ENCODE data around the gene TALDO1. TPM values are rescaled to one million over a fixed set of nuclear protein-coding genes. Genes with fewer than 3 reads are reported as not detected.

TALDO1 gene
- total and polyA plus RNA-seq, 2 experiments from 2014 or later, result 353 to 402 TPM

DNA sequence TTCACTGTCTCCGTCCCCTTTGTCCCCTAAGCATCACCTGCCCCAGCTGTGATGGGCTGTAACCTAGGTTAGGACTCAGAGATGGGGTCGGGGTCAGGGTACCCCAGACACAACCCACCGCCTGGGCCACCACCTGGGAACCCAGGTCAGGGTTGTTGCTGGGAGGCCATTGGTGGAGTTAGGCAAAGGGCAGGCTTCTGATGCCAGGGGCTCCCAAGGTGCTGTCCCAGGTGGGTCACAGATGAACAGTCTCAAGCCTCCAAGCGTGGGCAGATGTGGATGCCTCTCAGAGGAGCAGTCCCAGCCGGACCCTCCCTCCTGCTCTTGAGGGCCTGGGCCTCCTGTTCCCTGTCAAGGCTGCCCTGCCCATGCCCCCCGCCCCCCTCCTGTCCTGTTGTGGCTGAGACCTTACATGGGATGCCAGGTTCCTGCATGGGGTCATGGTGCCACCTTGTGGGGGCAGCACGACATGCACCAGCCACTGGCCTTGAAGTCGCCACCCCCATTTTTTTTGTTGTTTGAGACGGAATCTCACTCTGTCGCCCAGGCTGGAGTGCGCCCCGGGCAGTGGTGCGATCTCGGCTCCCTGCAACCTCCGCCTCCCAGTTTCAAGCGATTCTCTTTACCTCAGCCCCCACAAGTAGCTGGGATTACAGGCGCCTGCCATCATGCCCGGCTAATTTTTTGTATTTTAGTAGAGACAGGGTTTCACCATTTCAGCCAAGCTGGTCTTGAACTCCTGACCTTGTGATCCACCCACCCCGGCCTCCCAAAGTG, 17.9 kb downstream of the TALDO1 start:
- Histone ChIP-seq H3K9me2 (ENCODE audit: insufficient read depth) (no peaks in the 10 kb centered on the region), H3F3A (replicated peaks; ENCODE audit: low read depth) (peaks cover 57% of the 10 kb centered on the region), H2AFZ (no peak overlapping the region), H4K20me1 (replicated peaks; ENCODE audit: insufficient read depth) (peaks cover 6% of the 10 kb centered on the region; the same call in 1 of the 2 replicates), H3K4me1 (ENCODE audit: insufficient read depth) (peaks cover 8% of the 10 kb centered on the region), H3K4me2 (no peak overlapping the region), H3K4me3 (no peak overlapping the region), H3K79me2 (replicated peaks; ENCODE audit: insufficient read depth) (no peaks in the 10 kb centered on the region), H3K27me3 (ENCODE audit: insufficient read depth) (no peaks in the 10 kb centered on the region), H3K27ac (ENCODE audit: low read depth) (peak overlapping the region; percentile 72; the same call in 1 of the 2 replicates), H3K36me3 (ENCODE audit: insufficient read depth) (peaks cover 35% of the 10 kb centered on the region)
- H3K4me1 Mint-ChIP-seq, result peaks cover 10% of the 10 kb centered on the region
- ATAC-seq (peak; percentile 64), DNase-seq (ENCODE audit: low spot score) (peak; percentile 88)
- peaks cover 32% of the 10 kb centered on the region for H3K27me3 Mint-ChIP-seq (ENCODE audit: insufficient read depth, low read depth, poor library complexity)
- no peak overlapping the region for H3K4me3 Mint-ChIP-seq
- H3K9me3 Mint-ChIP-seq, result no peaks in the 10 kb centered on the region
- TF ChIP-seq POLR2AphosphoS5 (IDR thresholded peaks at IDR 0.05; ENCODE audit: low read depth) (peak; percentile 44), ZNF114 (CRISPR knock-in tag; IDR thresholded peaks at IDR 0.05) (no peak), NANOG (IDR thresholded peaks at IDR 0.05; ENCODE audit: borderline replicate concordance) (no peak), STAT1 (IDR thresholded peaks at IDR 0.05; ENCODE audit: unreplicated experiment) (no peak), CREB1 (CRISPR knock-in tag; IDR thresholded peaks at IDR 0.05; ENCODE audit: low read depth) (0 out of 2 replicates have a peak, but pooled peaks have one; percentile 17), EZH2phosphoT487 (IDR thresholded peaks at IDR 0.05; ENCODE audit: unreplicated experiment) (no peak), JUNB (IDR thresholded peaks at IDR 0.05; ENCODE audit: unreplicated experiment) (no peak), ZNF331 (CRISPR knock-in tag; IDR thresholded peaks at IDR 0.05; ENCODE audit: low read depth) (no peak), EZH2 (IDR thresholded peaks at IDR 0.05; ENCODE audit: low read depth, unreplicated experiment) (no peak)
- TF ChIP-seq, protein P1, sequence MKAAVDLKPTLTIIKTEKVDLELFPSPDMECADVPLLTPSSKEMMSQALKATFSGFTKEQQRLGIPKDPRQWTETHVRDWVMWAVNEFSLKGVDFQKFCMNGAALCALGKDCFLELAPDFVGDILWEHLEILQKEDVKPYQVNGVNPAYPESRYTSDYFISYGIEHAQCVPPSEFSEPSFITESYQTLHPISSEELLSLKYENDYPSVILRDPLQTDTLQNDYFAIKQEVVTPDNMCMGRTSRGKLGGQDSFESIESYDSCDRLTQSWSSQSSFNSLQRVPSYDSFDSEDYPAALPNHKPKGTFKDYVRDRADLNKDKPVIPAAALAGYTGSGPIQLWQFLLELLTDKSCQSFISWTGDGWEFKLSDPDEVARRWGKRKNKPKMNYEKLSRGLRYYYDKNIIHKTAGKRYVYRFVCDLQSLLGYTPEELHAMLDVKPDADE (IDR thresholded peaks at IDR 0.05), result no peak
- TF ChIP-seq, protein P2, sequence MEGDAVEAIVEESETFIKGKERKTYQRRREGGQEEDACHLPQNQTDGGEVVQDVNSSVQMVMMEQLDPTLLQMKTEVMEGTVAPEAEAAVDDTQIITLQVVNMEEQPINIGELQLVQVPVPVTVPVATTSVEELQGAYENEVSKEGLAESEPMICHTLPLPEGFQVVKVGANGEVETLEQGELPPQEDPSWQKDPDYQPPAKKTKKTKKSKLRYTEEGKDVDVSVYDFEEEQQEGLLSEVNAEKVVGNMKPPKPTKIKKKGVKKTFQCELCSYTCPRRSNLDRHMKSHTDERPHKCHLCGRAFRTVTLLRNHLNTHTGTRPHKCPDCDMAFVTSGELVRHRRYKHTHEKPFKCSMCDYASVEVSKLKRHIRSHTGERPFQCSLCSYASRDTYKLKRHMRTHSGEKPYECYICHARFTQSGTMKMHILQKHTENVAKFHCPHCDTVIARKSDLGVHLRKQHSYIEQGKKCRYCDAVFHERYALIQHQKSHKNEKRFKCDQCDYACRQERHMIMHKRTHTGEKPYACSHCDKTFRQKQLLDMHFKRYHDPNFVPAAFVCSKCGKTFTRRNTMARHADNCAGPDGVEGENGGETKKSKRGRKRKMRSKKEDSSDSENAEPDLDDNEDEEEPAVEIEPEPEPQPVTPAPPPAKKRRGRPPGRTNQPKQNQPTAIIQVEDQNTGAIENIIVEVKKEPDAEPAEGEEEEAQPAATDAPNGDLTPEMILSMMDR (conservative IDR thresholded peaks at IDR 0.05; ENCODE audit: low read depth in 2 of 2), result peak; percentile 66 to 88
- TF ChIP-seq, protein P3, sequence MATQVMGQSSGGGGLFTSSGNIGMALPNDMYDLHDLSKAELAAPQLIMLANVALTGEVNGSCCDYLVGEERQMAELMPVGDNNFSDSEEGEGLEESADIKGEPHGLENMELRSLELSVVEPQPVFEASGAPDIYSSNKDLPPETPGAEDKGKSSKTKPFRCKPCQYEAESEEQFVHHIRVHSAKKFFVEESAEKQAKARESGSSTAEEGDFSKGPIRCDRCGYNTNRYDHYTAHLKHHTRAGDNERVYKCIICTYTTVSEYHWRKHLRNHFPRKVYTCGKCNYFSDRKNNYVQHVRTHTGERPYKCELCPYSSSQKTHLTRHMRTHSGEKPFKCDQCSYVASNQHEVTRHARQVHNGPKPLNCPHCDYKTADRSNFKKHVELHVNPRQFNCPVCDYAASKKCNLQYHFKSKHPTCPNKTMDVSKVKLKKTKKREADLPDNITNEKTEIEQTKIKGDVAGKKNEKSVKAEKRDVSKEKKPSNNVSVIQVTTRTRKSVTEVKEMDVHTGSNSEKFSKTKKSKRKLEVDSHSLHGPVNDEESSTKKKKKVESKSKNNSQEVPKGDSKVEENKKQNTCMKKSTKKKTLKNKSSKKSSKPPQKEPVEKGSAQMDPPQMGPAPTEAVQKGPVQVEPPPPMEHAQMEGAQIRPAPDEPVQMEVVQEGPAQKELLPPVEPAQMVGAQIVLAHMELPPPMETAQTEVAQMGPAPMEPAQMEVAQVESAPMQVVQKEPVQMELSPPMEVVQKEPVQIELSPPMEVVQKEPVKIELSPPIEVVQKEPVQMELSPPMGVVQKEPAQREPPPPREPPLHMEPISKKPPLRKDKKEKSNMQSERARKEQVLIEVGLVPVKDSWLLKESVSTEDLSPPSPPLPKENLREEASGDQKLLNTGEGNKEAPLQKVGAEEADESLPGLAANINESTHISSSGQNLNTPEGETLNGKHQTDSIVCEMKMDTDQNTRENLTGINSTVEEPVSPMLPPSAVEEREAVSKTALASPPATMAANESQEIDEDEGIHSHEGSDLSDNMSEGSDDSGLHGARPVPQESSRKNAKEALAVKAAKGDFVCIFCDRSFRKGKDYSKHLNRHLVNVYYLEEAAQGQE (IDR thresholded peaks at IDR 0.05; ENCODE audit: unreplicated experiment), result no peak
- TF ChIP-seq, protein P4, sequence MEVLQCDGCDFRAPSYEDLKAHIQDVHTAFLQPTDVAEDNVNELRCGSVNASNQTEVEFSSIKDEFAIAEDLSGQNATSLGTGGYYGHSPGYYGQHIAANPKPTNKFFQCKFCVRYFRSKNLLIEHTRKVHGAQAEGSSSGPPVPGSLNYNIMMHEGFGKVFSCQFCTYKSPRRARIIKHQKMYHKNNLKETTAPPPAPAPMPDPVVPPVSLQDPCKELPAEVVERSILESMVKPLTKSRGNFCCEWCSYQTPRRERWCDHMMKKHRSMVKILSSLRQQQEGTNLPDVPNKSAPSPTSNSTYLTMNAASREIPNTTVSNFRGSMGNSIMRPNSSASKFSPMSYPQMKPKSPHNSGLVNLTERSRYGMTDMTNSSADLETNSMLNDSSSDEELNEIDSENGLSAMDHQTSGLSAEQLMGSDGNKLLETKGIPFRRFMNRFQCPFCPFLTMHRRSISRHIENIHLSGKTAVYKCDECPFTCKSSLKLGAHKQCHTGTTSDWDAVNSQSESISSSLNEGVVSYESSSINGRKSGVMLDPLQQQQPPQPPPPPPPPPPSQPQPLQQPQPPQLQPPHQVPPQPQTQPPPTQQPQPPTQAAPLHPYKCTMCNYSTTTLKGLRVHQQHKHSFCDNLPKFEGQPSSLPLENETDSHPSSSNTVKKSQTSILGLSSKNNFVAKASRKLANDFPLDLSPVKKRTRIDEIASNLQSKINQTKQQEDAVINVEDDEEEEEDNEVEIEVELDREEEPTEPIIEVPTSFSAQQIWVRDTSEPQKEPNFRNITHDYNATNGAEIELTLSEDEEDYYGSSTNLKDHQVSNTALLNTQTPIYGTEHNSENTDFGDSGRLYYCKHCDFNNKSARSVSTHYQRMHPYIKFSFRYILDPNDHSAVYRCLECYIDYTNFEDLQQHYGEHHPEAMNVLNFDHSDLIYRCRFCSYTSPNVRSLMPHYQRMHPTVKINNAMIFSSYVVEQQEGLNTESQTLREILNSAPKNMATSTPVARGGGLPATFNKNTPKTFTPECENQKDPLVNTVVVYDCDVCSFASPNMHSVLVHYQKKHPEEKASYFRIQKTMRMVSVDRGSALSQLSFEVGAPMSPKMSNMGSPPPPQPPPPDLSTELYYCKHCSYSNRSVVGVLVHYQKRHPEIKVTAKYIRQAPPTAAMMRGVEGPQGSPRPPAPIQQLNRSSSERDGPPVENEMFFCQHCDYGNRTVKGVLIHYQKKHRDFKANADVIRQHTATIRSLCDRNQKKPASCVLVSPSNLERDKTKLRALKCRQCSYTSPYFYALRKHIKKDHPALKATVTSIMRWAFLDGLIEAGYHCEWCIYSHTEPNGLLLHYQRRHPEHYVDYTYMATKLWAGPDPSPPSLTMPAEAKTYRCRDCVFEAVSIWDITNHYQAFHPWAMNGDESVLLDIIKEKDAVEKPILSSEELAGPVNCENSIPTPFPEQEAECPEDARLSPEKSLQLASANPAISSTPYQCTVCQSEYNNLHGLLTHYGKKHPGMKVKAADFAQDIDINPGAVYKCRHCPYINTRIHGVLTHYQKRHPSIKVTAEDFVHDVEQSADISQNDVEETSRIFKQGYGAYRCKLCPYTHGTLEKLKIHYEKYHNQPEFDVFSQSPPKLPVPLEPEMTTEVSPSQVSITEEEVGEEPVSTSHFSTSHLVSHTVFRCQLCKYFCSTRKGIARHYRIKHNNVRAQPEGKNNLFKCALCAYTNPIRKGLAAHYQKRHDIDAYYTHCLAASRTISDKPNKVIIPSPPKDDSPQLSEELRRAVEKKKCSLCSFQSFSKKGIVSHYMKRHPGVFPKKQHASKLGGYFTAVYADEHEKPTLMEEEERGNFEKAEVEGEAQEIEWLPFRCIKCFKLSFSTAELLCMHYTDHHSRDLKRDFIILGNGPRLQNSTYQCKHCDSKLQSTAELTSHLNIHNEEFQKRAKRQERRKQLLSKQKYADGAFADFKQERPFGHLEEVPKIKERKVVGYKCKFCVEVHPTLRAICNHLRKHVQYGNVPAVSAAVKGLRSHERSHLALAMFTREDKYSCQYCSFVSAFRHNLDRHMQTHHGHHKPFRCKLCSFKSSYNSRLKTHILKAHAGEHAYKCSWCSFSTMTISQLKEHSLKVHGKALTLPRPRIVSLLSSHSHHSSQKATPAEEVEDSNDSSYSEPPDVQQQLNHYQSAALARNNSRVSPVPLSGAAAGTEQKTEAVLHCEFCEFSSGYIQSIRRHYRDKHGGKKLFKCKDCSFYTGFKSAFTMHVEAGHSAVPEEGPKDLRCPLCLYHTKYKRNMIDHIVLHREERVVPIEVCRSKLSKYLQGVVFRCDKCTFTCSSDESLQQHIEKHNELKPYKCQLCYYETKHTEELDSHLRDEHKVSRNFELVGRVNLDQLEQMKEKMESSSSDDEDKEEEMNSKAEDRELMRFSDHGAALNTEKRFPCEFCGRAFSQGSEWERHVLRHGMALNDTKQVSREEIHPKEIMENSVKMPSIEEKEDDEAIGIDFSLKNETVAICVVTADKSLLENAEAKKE (CRISPR knock-in tag; IDR thresholded peaks at IDR 0.05), result no peak
- peaks cover 82% of the 10 kb centered on the region for H3K36me3 Mint-ChIP-seq (ENCODE audit: low read depth)
- H3K27ac Mint-ChIP-seq, result peak overlapping the region; percentile 74
